HG03354 (cell line): ENCODE measurements around the gene GRN.
"Not testable (repeated sequence)": the region's sequence is repeated elsewhere in the genome, so short reads cannot be mapped to it uniquely, and the experiment has no call there.

Source experiments
- ATAC-seq: cut with Tn5 transposase; IDR thresholded peaks from one replicate; pipeline ENCODE4 v1.9.1; 2021; ENCODE audit warnings: mild to moderate bottlenecking; ENCODE audit not compliant: unreplicated experiment, poor library complexity, severe bottlenecking

The GRN gene

DNA sequence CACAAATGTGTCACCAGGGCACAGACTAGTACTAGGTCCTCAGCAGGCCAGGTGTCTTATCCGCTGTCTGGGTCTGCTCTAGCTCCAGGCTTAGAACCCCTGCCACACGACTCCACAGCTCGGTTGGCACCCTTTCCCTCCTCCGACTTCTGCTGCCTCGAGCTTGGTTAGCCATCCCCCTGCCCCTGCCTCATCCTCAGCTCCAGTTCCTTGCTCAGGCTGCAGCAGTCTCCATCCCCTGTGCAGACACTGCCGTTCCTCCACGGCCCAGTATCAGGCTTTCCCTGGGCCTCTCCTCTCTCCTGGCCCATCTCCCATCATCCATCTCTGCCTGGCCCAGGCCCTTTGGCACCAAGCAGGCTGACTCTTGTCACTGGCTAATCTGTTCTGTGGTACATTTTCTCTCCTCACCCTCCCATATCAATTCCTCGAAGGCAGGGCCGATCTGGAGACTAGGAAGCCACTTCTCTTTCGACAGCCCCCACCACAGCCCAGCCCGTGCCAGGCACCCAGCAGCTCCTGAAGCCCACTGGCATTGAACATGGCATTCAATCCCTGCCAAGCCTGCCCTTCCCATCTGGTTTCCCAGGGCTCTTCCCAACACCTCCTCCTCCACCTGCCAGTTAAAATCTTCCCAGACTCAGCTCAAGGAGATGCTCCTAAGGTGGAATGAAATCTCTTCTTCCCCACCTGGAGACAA is 1.4 kb upstream of the GRN start:
- no peak for ATAC-seq

DNA sequence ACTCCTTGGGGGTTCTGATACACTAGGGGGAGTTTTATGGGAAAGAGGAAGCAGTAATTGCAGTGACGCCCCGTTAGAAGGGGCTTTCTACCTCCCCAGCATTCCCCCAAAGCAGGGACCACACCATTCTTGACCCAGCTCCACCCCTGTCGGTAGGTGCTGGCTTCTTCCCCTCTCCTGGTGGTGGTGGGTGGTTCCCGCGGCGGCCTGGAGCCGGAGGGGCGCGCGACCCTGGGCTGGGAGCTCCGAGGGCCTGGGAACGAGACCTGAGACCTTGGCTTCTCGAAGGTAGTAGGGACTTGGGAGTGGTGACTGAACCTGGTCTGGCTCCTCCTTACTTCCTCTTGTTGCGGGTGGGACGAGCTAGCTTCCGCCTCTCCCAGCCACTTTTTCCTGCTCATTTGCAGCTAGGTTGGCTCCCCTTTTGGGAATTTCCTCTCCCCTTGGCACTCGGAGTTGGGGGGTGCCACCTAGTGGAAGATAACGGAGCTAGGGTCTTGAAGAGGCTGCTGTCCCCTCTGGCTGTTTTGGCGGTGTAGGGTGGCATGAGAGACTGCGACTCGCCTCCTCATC is 438 bp downstream of the GRN start:
- ATAC-seq: peak; percentile 8

DNA sequence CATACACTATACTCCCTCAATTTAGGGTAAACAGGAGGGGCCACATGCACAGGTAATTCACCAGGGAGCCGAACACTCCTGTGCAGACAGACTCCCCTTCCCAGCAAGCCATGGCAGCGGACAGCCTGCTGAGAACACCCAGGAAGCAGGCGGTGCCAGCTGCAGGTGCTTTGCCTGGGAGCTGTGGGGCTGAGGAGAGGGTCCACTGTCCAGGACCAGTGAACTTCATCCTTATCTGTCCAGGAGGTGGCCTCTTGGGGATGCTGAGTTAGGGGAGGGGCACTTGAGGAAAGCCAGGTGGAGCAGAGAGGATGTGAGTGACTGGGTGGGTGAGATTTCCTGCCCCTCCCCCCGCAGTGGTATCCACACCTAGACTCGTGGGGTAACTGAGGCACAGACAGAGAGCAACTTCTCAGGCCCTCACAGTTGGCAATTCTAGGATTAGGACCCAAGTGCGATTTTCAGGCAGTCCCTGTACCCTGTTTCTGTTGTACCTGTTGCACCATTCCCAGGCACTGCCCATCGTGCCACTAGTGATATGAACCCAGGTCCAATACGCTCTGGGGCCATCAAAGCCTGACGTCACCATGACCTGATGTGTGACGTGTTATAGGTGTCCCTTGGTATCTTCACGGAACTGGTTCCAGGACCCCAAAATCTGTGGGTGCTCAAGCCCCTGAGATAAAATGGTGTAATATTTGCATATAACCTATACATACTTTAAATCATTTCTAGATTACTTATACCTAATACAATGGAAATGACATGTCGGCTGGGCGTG is 1.2 kb downstream of the GRN start:
- no peak for ATAC-seq

GRCh38 chr17:44347206-44348055 is 2.3 kb downstream of the GRN start:
- not testable (repeated sequence) for ATAC-seq

DNA sequence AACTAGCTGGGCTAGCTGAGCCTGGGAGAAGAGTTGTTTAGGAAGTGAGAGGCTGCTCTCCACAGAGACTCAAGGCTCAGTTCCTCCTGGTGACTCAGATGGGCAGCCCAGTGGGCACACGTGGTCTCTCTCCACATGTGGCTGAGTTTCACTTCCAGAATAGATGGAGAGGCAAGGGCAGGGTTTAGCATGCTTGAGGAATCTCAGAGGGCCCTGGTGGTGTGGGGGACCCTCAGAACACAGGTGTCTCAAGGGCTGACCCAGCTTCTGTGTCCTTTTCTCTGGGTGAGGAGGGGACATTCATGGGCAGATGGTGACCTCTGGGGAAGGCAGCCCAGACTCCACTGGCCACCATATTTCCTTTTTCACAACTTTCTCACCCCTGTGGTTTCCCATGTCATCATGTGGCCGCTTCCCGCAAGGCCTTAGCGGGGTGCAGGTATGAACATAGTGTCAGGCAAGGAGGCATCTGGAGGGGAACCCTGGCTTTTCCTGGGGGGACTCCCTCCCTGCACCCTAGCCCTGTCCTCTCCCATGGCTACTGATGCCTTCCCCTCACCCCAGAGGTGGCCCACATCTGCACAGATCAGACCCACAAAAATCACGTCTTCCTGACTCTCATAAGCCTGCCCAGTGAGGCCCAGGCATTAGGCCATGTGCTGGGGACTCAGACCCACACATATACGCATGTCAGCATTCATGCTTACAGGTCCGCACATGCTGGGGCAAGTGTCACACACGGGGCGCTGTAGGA is 3.3 kb downstream of the GRN start:
- ATAC-seq: peak; percentile 53

- no peak for ATAC-seq
Observed at GRCh38 chr17:44348988-44349364, 3.9 kb downstream of the GRN start.

DNA sequence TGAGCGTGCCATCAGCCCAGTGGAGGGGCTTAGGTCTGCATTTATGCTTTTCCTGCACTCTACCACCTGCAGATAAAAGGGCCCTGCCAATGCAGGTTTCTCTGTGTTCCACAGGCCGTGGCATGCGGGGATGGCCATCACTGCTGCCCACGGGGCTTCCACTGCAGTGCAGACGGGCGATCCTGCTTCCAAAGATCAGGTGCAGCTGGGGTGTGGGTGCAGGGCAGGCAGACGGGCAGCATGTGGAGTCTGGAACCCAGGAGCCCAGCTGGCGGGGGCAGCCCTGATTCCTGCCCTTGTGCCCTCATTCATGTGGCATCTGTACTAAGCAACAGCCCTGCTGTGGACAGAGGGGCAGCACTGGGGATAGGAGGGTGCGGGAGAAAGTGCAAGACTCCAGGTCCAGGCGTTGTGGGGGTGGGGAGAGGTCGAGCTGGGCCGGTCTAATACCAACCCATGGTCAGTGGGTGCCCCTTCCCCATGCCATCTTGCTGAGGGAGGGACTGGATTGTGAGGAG is 4.5 kb downstream of the GRN start:
- no peak for ATAC-seq

DNA sequence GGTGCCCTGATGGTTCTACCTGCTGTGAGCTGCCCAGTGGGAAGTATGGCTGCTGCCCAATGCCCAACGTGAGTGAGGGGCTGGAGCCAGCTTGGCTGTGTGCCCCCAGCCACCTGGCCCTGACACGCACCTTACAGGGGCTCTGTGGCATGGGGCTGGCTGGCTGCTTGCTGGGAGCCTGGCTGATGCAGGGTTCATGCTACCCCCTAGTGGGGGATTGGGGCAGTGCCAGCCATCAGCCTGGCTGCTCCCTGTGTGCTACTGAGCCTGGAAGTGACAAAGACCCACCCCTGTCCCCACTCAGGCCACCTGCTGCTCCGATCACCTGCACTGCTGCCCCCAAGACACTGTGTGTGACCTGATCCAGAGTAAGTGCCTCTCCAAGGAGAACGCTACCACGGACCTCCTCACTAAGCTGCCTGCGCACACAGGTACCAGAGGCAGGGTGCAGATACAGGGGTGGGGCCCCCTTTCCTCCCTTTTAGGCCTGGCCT is 5.7 kb downstream of the GRN start:
- ATAC-seq: no peak

DNA sequence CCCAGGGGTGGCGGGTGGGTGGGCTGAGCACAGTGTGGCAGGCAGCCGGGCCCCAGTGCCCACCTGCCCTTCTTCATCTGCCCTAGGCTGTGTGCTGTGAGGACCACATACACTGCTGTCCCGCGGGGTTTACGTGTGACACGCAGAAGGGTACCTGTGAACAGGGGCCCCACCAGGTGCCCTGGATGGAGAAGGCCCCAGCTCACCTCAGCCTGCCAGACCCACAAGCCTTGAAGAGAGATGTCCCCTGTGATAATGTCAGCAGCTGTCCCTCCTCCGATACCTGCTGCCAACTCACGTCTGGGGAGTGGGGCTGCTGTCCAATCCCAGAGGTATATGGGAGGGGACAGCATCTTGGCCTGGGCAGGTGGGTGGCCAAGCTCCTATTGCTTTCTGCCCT is 6.4 kb downstream of the GRN start:
- no peak for ATAC-seq

GRCh38 chr17:44351961-44352827 is 7.1 kb downstream of the GRN start:
- ATAC-seq: no peak

- no peak for ATAC-seq
Observed at GRCh38 chr17:44352828-44353671, 7.9 kb downstream of the GRN start.

- no peak for ATAC-seq
Observed at GRCh38 chr17:44353672-44354331, 8.7 kb downstream of the GRN start.

- ATAC-seq: no peak
Observed at GRCh38 chr17:44354582-44355561, 9.8 kb downstream of the GRN start.

DNA sequence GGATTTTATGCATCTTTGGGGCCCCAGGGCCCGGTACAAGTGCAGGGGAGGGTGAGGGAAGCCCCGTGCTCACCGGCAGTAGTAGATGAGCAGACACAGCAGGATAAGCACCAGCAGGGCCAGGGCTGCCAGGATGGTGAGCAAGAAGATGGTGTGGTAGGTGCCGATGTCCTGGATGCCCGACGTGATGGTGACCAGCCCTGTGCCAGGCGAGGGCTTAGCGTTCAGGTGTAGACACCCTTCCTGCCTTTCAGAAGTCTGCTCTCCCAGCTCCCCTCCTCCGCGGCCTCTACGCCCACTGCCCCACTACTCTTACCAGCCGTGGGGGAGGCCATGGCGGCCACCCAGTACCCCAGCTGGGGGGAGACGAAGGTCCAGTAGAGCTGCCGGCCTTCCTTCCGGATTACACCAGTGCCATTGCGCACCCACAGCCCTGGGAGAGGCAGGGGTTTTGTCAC is 10.6 kb downstream of the GRN start:
- no peak for ATAC-seq

- ATAC-seq: no peak
Observed at GRCh38 chr17:44356241-44356640, 11.1 kb downstream of the GRN start.

DNA sequence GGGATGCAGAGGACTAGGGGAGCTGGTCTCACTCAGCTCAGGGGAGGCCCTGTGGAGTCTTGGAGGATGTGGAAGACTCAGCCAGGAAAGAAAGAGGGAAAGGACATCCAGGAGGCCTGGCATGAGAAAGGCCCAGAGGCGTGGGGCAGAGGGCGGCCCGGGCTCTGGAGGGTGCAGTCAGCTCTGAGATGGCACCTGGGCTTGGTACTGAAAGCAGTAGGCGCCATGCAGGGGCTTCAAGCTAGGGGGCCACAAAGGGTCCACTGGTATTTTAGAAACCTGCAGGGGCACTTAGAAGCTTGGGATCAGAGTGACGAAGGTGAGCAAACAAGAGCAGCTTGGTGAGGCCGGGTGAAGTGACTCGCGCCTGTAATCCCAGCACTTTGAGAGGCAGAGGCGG is 13.0 kb downstream of the GRN start:
- no peak for ATAC-seq
